ENCODE data around the gene MPC2. TPM values are rescaled to one million over a fixed set of nuclear protein-coding genes. Genes with fewer than 3 reads are reported as not detected.

MPC2 gene
- total RNA-seq (2022) (124 and 126 TPM in 2 replicates), Bru-seq, nascent RNA (percentile 81 among the genes with signal in this experiment), BruChase-seq, experiment 1, labeled RNA remaining after a 6-hour chase (percentile 81 among the genes with signal in this experiment), BruChase-seq, experiment 2, labeled RNA remaining after a 2-hour chase (percentile 70 among the genes with signal in this experiment)
- long read RNA-seq, transcript MPC2-202 (5 exons, 2,177 nt), result major isoform, 337 of 407 reads
- long read RNA-seq, partial matches to known transcripts, result 6 of 407 reads
- long read RNA-seq, other reads (novel, unspliced or antisense), result 63 of 407 reads

GRCh38 chr1:167936930-167937708, at the start of gene MPC2:
Gene MPC2, minus strand, starts transcription at chr1:167937072. Its CDS starts 1,231 bp downstream, at chr1:167935841.
- Mint-ChIP-seq H3K4me1 (ENCODE audit: low read depth, unreplicated experiment) (peaks cover 30% of the 10 kb centered on the region), H3K27ac (ENCODE audit: unreplicated experiment) (peak within 1 kb of the TSS; percentile 97), H3K9me3 (ENCODE audit: low read depth, unreplicated experiment) (no peaks in the 10 kb centered on the region), H3K36me3 (ENCODE audit: insufficient read depth, unreplicated experiment) (peaks cover 50% of the 10 kb centered on the region), H3K27me3 (ENCODE audit: unreplicated experiment) (no peaks in the 10 kb centered on the region), H3K4me3 (ENCODE audit: low read depth, unreplicated experiment) (peak within 1 kb of the TSS; percentile 91)
- DNase-seq, result peak; percentile 69
- BruUV-seq (replicated peaks), result no TSS peak
- no peak for TF ChIP-seq CTCF (IDR thresholded peaks at IDR 0.05; ENCODE audit: unreplicated experiment)
- CTCF ChIA-PET, result interaction anchor here (0.6 to 2.8 kb wide), 3 partner anchors 9 to 222 kb away, joined by 3 to 14 read pairs (median 5); no protein-coding TSS in a partner anchor
- intact Hi-C loops (cut with micrococcal nuclease; ENCODE audit: unreplicated experiment), result loop anchor here (5.0 kb wide), 1 partner anchor 215 kb away; the partner anchor contains the start of gene MPZL1

- no TSS peak for BruUV-seq (replicated peaks)
- H3K36me3 Mint-ChIP-seq (ENCODE audit: insufficient read depth, unreplicated experiment), result no peaks in the 10 kb centered on the region
- H3K27ac Mint-ChIP-seq (ENCODE audit: unreplicated experiment), result no peak overlapping the region
- H3K9me3 Mint-ChIP-seq (ENCODE audit: low read depth, unreplicated experiment), result no peaks in the 10 kb centered on the region
- DNase-seq, result no peak
- no peaks in the 10 kb centered on the region for H3K27me3 Mint-ChIP-seq (ENCODE audit: unreplicated experiment)
- CTCF ChIA-PET, result no interaction called here
- H3K4me3 Mint-ChIP-seq (ENCODE audit: low read depth, unreplicated experiment), result no peak overlapping the region
- intact Hi-C loops (cut with micrococcal nuclease; ENCODE audit: unreplicated experiment), result no loop called here
- peaks cover 8% of the 10 kb centered on the region for H3K4me1 Mint-ChIP-seq (ENCODE audit: low read depth, unreplicated experiment)
- TF ChIP-seq CTCF (IDR thresholded peaks at IDR 0.05; ENCODE audit: unreplicated experiment), result no peak
These were observed 48.1 kb upstream of the MPC2 start for GRCh38 chr1:167984886-167985489.

- no TSS peak for BruUV-seq (replicated peaks)
- Mint-ChIP-seq H3K9me3 (ENCODE audit: low read depth, unreplicated experiment) (no peaks in the 10 kb centered on the region), H3K27ac (ENCODE audit: unreplicated experiment) (no peak overlapping the region), H3K4me3 (ENCODE audit: low read depth, unreplicated experiment) (no peak overlapping the region), H3K36me3 (ENCODE audit: insufficient read depth, unreplicated experiment) (peaks cover 5% of the 10 kb centered on the region), H3K27me3 (ENCODE audit: unreplicated experiment) (no peaks in the 10 kb centered on the region), H3K4me1 (ENCODE audit: low read depth, unreplicated experiment) (peaks cover 8% of the 10 kb centered on the region)
- TF ChIP-seq CTCF (IDR thresholded peaks at IDR 0.05; ENCODE audit: unreplicated experiment), result no peak
- intact Hi-C loops (cut with micrococcal nuclease; ENCODE audit: unreplicated experiment), result no loop called here
- CTCF ChIA-PET, result no interaction called here
- DNase-seq, result no peak
These were observed 47.0 kb upstream of the MPC2 start for GRCh38 chr1:167983797-167984420.

GRCh38 chr1:167981933-167982332, 45.1 kb upstream of the MPC2 start:
- H3K9me3 Mint-ChIP-seq (ENCODE audit: low read depth, unreplicated experiment), result peaks cover 2% of the 10 kb centered on the region
- H3K36me3 Mint-ChIP-seq (ENCODE audit: insufficient read depth, unreplicated experiment), result peaks cover 10% of the 10 kb centered on the region
- H3K4me1 Mint-ChIP-seq (ENCODE audit: low read depth, unreplicated experiment), result peaks cover 8% of the 10 kb centered on the region
- no peak overlapping the region for H3K27ac Mint-ChIP-seq (ENCODE audit: unreplicated experiment)
- no peak for DNase-seq
- H3K27me3 Mint-ChIP-seq (ENCODE audit: unreplicated experiment), result no peaks in the 10 kb centered on the region
- intact Hi-C loops (cut with micrococcal nuclease; ENCODE audit: unreplicated experiment), result no loop called here
- TF ChIP-seq CTCF (IDR thresholded peaks at IDR 0.05; ENCODE audit: unreplicated experiment), result no peak
- CTCF ChIA-PET, result no interaction called here
- no peak overlapping the region for H3K4me3 Mint-ChIP-seq (ENCODE audit: low read depth, unreplicated experiment)
- no TSS peak for BruUV-seq (replicated peaks)
